ENCODE results near the gene NOVA2.

Gene NOVA2

DNA sequence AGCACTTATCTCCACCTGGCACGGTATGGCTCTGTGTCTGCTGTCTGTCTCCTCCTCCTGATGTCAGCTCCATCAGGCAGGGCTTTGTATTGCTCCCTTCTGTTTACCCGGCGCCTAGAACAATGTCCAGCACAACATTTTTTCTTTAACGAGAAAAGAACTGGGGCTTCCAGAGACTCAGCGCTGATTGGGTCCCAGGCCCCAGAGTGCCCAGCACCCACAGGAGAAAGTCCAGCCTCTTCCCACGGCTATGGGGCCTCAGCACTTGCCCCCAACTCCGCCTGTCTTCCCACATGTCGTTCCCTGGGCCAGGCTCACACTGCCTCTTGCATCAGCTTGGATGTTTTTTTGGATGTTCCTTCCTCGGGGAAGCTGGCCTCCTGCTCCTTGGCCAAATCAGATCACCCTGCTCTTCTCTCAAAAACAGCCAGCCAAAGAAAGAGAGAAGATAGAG, 78.1 kb downstream of the NOVA2 start:
- Histone ChIP-seq H3K9me3 (ENCODE audit: control insufficient read depth, insufficient read depth, low read length) (no peaks in the 10 kb centered on the region), H3K36me3 (ENCODE audit: insufficient read depth, low read length) (peaks cover 3% of the 10 kb centered on the region; the same call in 1 of the 2 replicates), H3K4me1 (ENCODE audit: insufficient read depth, low read length) (0 out of 2 replicates have a peak, but pooled peaks cover under 1% of the 10 kb centered on the region), H3K9ac (ENCODE audit: low read depth, low read length) (no peak overlapping the region)

DNA sequence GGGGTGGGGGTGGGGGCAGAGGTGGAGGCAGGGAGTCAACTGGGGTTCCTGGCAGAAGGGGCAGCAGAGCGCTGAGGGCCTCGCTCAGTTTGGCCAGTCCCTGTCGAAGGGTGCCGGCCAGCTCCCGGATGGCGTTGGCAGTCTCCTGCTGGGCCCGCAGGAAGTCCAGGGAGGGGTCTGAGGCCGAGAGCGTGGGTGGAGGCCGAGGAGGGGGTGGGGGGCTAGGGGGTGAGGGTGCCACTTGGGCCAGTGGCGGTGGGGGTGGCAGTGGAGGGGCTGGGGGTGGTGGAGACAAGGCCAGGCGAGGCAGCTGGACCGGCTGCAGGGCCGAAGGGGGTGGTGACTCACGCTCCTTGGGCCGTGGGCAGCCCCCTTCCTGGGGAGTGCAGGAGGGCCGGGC, 82.8 kb downstream of the NOVA2 start:
- Histone ChIP-seq H3K9me3 (ENCODE audit: control insufficient read depth, insufficient read depth, low read length) (no peaks in the 10 kb centered on the region), H3K4me1 (ENCODE audit: insufficient read depth, low read length) (no peaks in the 10 kb centered on the region), H3K36me3 (ENCODE audit: insufficient read depth, low read length) (no peaks in the 10 kb centered on the region), H3K9ac (ENCODE audit: low read depth, low read length) (no peak overlapping the region)

DNA sequence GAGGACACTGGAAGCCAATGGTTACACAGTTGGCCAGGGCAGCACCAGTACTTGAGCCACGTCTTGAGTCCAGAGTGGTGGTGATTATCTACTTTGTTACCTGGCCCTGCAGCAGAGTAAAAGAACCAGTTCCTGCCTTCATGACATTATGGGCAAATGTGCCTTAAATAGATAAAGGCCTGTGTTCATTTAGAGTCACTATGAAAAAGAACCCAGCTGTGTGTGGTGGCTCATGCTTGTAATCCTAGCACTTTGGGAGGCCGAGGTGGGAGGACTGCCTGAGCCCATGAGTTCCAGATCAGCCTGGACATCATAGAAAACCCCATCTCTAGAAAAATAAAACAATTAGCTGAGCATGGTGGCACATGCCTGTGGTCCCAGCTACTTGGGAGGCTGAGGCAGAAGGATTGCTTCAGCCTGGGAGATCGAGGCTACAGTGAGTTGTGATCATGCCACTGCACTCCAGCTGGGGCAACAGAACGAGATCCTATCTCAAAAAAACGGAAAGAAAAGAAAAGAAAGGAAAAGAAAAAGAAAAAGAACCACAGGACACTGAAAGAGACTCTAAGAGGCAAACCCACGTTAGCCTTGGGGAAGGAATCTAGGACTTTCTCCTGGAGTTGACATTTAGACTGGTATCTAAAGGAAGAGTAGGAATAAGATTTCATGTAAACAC, 84.3 kb downstream of the NOVA2 start:
- Histone ChIP-seq H3K9me3 (ENCODE audit: control insufficient read depth, insufficient read depth, low read length) (no peaks in the 10 kb centered on the region), H3K4me1 (ENCODE audit: insufficient read depth, low read length) (no peaks in the 10 kb centered on the region), H3K9ac (ENCODE audit: low read depth, low read length) (no peak overlapping the region), H3K36me3 (ENCODE audit: insufficient read depth, low read length) (no peaks in the 10 kb centered on the region)

DNA sequence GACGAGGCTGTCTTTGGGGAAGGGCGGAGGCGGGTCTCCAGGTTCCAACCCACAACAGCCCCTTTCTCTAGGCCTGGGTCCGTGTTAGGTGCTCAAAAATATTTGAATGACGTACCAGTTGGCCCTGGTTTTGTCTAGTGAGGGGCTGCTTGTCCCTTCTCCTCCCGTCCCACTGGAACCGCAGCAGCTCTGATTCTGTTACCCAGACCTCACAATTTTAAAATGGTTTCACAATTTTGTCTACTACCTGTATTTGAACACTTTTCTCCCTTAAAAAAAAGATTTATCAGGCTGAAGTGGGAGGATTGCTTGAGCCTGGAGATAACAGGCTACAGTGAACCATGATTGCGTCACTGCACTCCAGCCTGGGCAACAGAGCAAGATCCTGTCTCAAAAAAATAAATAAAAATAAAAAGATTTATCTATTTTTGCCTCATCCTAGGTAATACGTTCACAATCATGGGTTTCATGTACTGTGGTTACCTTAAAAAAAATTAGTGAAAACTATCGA, 86.4 kb downstream of the NOVA2 start:
- H3K9me3 ChIP-seq (ENCODE audit: control insufficient read depth, insufficient read depth, low read length), result no peaks in the 10 kb centered on the region
- peak overlapping the region; percentile 99 for H3K9ac ChIP-seq (ENCODE audit: low read depth, low read length)
- no peaks in the 10 kb centered on the region for H3K36me3 ChIP-seq (ENCODE audit: insufficient read depth, low read length)
- H3K4me1 ChIP-seq (ENCODE audit: insufficient read depth, low read length), result peaks cover under 1% of the 10 kb centered on the region; the same call in 1 of the 2 replicates

DNA sequence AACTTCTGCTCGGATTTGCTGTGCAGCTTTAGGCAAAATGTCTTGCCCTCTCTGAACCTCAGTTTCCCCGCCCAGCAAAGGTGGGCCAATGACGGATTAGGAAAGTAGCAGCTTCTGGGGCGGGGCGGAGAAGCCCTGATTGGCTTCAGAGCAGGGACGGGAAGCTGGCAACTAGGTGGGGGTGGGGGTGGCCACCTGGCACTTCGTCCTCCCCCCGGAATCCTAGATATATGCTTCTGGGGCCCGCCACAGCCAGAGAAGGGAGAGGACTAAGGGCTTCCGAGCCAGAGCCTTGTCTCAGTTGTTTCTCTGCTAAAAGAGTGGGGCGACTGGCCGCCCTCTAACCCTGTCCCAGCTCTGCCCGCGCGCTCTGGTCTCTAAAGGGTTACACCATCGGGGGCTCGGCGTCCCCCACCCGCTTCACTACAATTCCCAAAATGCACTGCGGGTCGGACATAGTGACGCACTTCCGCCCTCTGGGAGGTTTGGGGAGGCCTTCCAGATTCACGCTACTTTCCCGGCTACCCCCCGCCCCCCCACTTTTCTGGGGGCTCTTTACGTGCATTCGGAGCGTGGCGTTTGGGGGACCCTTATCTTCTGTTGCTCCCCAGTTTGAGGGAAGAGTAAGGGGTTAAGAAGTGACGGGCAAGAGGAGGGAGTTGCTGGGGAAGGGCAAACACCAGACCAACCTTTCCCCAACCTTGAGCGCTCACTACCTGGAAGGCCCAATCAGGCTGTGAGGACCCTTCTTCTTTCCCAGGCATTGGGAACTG, 87.1 kb downstream of the NOVA2 start:
- no peaks in the 10 kb centered on the region for H3K9me3 ChIP-seq (ENCODE audit: control insufficient read depth, insufficient read depth, low read length)
- peak overlapping the region; percentile 99 for H3K9ac ChIP-seq (ENCODE audit: low read depth, low read length)
- no peaks in the 10 kb centered on the region for H3K36me3 ChIP-seq (ENCODE audit: insufficient read depth, low read length)
- peaks cover 7% of the 10 kb centered on the region; the same call in 1 of the 2 replicates for H3K4me1 ChIP-seq (ENCODE audit: insufficient read depth, low read length)

DNA sequence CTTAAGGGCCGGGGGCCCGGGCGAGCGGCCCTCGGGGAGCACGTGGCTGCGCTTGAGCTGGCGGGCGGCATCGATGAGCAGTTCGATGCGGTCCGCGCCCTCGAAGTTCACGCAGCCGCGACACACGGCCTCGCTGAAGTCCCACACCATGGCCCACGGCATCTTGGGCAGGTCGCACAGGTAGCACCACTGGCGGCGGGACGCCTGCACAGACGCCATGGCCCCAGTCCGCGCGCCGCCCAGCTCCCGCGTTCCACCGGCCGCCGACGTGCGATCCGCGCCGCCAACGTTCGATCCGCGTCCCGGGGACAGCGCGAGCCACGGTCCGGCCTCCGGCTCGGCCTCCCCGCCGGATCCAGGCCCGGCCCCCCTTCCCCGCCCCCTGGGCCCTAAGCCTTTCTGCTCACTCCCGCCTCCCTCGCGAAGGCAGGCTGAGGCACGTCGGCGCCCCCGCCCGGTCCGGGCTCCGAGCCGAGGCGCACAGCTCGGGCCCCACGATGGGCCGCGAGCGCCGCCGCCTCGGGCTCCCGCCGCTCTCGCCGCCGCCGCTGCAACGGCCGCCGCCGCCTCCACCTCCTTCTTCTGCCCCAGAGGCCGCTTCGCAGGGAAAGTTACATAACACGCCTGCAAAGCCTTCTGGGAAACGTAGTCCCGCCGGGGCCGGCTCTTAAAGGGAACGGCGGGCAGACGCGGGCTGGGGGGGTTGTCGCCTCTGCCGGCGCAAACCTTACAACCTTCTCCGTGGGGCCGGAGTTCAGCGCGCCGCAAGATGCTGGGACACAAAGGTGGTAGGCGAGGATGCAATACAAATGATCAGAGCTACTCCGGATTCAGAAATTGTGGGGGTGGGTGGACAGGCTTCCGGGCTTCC, 87.9 kb downstream of the NOVA2 start, which contains the start of gene IRF2BP1:
IRF2BP1 (minus strand) TSS at position 586 of the 871 bp plus-strand sequence; CDS start at position 219, 367 bp downstream.
- no peaks in the 10 kb centered on the region for H3K36me3 ChIP-seq (ENCODE audit: insufficient read depth, low read length)
- H3K9ac ChIP-seq (ENCODE audit: low read depth, low read length), result peak within 1 kb of the TSS; percentile 99
- no peaks in the 10 kb centered on the region for H3K9me3 ChIP-seq (ENCODE audit: control insufficient read depth, insufficient read depth, low read length)
- peaks cover 14% of the 10 kb centered on the region for H3K4me1 ChIP-seq (ENCODE audit: insufficient read depth, low read length)

DNA sequence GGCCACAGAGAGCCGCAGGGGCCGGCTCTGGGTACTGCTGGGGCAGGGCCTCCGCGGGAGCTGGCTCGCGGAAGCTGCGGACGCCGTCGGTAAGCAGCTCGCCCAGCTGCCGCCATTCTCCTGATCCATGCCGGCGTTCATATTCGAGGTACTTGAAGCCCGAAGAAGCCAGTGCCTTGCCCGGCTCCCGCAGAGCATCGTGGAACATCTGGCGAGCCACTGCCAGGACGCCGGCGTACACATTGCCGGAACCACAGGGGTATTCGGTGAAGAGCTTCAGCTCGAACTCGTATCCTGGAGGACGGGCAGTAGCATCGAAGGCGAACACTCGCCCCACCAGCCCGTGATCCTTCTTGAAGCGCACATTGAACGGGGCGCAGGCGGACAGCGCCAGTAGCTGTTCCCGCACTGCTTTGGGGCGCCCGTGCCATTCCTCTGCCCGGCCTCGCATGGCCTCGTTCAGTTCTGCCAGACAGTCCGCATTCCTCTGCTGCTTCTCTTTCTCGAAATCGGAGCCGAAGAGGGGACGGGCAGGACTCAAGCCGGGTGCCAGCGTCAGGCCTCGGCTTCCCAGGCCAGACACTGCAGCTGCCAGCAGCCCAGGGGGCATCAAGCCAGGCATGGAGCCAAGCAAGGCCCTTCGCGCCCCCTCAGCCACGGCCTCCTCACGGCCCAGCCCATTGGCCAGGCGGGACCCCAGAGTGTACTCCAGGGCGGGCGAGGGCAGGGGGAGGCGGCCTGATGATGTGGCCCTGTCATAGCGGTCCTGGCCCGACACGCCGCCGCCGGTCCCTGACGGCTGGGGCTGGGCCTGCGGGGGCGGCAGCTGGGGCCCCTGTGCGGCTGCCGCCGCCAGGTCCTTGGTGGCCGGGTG, 88.7 kb downstream of the NOVA2 start:
- H3K9me3 ChIP-seq (ENCODE audit: control insufficient read depth, insufficient read depth, low read length), result no peaks in the 10 kb centered on the region
- peak overlapping the region; percentile 99; the same call in 1 of the 2 replicates for H3K9ac ChIP-seq (ENCODE audit: low read depth, low read length)
- peaks cover 14% of the 10 kb centered on the region for H3K4me1 ChIP-seq (ENCODE audit: insufficient read depth, low read length)
- no peaks in the 10 kb centered on the region for H3K36me3 ChIP-seq (ENCODE audit: insufficient read depth, low read length)

DNA sequence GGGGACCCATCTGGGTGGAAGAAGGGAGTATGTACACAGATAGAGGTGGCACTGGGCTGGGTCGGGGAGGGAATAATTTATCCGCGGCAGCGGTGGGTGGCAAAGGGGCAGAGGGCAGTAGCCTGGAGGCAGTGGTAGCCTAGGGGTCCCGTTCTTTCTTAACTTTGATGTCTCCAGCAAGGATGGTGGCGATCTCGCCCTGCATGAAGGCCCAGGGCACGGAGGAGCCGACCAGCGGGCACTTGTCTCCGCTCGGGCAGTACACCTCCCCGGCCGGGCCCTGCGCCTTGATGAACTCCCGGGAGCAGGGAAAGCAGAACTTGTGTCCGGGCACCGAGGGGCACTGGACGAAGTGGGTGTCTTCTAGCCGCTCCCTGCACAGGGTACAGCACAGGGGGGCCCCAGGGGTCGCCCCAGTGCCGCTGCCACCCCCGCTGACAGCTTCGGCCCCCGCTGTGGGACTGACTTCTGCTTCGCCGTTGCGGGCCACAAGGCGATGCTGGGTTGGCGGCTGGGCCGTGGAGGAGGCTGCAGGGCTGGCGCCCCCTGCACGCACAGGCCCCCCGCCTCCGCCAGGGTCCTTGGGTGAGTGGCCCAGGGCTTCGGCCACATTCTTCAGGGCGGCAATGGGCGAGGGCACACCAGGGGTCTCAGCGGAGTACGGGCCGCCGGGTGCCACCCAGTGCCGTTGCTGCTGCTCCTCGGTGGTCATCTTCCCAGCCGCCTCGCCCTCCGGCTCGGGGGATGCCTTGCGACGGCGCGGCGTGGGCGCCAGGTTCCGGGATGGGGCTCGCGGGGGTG, 89.6 kb downstream of the NOVA2 start:
- no peaks in the 10 kb centered on the region for H3K9me3 ChIP-seq (ENCODE audit: control insufficient read depth, insufficient read depth, low read length)
- H3K9ac ChIP-seq (ENCODE audit: low read depth, low read length), result no peak overlapping the region
- H3K36me3 ChIP-seq (ENCODE audit: insufficient read depth, low read length), result no peaks in the 10 kb centered on the region
- H3K4me1 ChIP-seq (ENCODE audit: insufficient read depth, low read length), result peaks cover 14% of the 10 kb centered on the region
